Activated CD4-positive, alpha-beta T cell treated with anti-CD3 and anti-CD28 coated beads, Interleukin-2, amount 10 ng/mL, durations not matched to agents 24 days and 14 days (primary cell): ENCODE data around the gene RAP2A. TPM values are rescaled to one million over a fixed set of nuclear protein-coding genes. Genes with fewer than 3 reads are reported as not detected.

Experiments
- DNase-seq: peaks from one replicate; pipeline ENCODE4 v3.0.0; 2022
- H3K27ac Mint-ChIP-seq: one replicate; pipeline ENCODE4 v1.8.0; 2022; ENCODE audit warnings: mild to moderate bottlenecking, mixed read lengths
- H3K27me3 Mint-ChIP-seq: one replicate; pipeline ENCODE4 v1.8.0; 2022; ENCODE audit warnings: mixed read lengths
- H3K36me3 Mint-ChIP-seq: one replicate; pipeline ENCODE4 v1.8.0; 2022; ENCODE audit warnings: low read depth, mild to moderate bottlenecking, mixed read lengths
- H3K4me1 Mint-ChIP-seq: one replicate; pipeline ENCODE4 v1.8.0; 2021; ENCODE audit warnings: mixed read lengths
- H3K4me3 Mint-ChIP-seq: one replicate; pipeline ENCODE4 v1.8.0; 2022; ENCODE audit warnings: mild to moderate bottlenecking, moderate library complexity, mixed read lengths
- H3K9me3 Mint-ChIP-seq: one replicate; pipeline ENCODE4 v1.8.0; 2021; ENCODE audit warnings: mixed read lengths
- intact Hi-C: fragments of 100-400 bp; cut with micrococcal nuclease; formaldehyde crosslinking; loops from one replicate; pipeline ENCODE4 v1.15.1; 2023
- total RNA-seq: library from RNA; stranded (reverse); gene quantifications from 2 replicates; pipeline ENCODE4 v1.2.3, GENCODE V29; 2022

The RAP2A gene
- total RNA-seq, 1 donor from 2014 or later = 20.8 TPM

DNA sequence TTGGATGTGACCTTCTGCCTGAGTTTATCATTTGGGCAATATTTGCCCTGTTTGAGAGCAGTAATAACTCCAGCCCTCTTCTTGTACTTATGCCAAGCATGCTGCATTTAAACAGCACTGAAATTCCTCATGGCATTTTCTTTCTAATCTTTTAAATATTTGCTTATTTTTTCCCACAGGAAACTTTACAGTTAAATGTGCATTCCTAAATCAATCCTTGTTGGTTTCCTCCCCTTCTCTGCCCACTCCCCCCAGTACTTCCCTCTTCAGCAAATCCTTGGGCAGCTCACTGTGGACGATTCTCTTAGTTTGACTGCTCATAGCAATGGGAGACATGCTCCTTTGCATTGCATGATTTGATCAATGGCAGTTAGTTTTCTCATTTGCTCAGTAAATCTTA lies 68.7 kb downstream of the RAP2A start:
- H3K4me3 Mint-ChIP-seq = no peak overlapping the region
- H3K27me3 Mint-ChIP-seq = peaks cover 5% of the 10 kb centered on the region
- H3K9me3 Mint-ChIP-seq = no peaks in the 10 kb centered on the region
- H3K36me3 Mint-ChIP-seq = no peaks in the 10 kb centered on the region
- H3K27ac Mint-ChIP-seq = no peak overlapping the region
- no peaks in the 10 kb centered on the region for H3K4me1 Mint-ChIP-seq
- no peak for DNase-seq
- intact Hi-C loops = no loop called here

DNA sequence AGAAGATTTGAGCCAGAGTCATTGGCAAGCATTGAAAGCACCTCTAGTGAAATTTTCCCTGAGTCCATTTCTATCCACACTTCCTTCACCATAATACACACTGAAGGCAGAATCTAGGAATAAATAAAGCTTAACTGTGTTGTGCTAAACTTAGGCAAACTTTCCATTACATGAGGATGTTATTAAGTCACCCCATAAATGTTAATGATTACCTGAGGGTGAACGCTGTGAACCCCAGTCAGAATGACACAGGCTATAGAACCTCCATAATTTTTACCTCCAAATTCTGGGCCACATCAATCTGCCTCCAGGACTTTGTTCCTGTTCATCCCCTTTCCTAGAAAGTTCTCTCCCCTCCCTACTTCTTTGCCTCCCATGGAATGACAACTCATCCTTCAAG lies 71.0 kb downstream of the RAP2A start:
- no peak overlapping the region for H3K27ac Mint-ChIP-seq
- no peak for DNase-seq
- intact Hi-C loops = no loop called here
- H3K4me1 Mint-ChIP-seq = no peaks in the 10 kb centered on the region
- H3K4me3 Mint-ChIP-seq = no peak overlapping the region
- H3K27me3 Mint-ChIP-seq = peaks cover 7% of the 10 kb centered on the region
- no peaks in the 10 kb centered on the region for H3K9me3 Mint-ChIP-seq
- H3K36me3 Mint-ChIP-seq = no peaks in the 10 kb centered on the region

DNA sequence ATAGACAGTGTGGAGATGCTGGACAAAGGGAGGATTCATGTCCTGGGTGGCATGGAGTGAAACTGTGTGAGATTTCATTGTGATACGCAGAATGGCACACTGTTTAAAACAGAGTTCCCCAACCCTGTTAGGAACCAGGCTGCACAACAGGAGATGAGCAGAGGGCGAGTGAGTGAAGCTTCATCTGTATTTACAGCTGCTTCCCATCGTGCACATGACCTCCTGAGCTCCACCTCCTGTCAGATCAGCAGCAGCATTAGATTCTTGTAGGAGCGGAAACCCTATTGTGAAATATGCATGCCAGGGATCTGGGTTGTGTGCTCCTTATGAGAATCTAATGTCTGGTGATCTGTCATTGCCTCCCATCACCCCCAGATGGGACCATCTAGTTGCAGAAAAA lies 72.5 kb downstream of the RAP2A start:
- H3K36me3 Mint-ChIP-seq = no peaks in the 10 kb centered on the region
- no peaks in the 10 kb centered on the region for H3K4me1 Mint-ChIP-seq
- H3K4me3 Mint-ChIP-seq = no peak overlapping the region
- H3K27me3 Mint-ChIP-seq = peaks cover 7% of the 10 kb centered on the region
- intact Hi-C loops = no loop called here
- no peak for DNase-seq
- H3K9me3 Mint-ChIP-seq = no peaks in the 10 kb centered on the region
- H3K27ac Mint-ChIP-seq = no peak overlapping the region

DNA sequence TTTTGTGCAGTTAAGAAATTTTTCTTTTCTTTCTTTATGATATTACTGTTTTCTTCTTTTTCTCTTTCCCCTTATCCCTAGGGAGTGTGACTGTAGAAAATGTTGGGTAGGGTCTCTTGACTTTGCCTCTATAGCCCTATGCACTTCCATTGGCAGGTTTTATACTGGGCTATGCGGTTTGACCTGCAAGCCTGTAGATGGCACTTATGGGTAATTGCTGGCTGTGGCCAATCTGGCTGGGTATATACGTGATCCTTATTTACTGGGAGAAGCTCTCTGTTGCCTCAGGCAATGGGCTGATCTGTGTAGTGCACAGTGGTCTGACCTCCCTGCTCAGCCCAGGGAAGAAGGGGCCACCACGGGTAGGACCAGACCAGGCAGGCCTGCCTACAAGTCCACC lies 78.8 kb downstream of the RAP2A start:
- intact Hi-C loops = no loop called here
- peaks cover 2% of the 10 kb centered on the region for H3K27me3 Mint-ChIP-seq
- H3K9me3 Mint-ChIP-seq = peaks cover 9% of the 10 kb centered on the region
- no peak for DNase-seq
- no peaks in the 10 kb centered on the region for H3K4me1 Mint-ChIP-seq
- H3K4me3 Mint-ChIP-seq = no peak overlapping the region
- no peaks in the 10 kb centered on the region for H3K36me3 Mint-ChIP-seq
- no peak overlapping the region for H3K27ac Mint-ChIP-seq

DNA sequence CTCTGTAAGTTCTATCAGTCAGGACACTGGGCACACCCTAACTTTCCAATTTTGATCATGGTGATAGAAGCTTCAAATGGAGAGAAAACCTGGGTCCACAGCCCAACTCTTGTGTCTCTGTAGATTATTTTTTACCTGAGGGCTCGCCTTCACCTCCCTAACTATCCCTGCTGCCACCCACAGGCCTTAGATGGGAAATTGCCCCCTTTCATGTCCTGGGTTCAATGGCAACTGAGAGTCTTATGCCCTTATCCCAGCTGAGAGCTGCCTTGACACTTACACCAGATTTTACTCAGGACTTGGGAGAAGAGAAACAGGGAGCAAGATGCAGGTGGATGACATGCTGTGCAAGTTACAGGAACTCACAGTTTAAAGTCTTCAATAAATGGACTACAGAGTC lies 81.7 kb downstream of the RAP2A start:
- H3K27ac Mint-ChIP-seq = no peak overlapping the region
- H3K27me3 Mint-ChIP-seq = no peaks in the 10 kb centered on the region
- no peak overlapping the region for H3K4me3 Mint-ChIP-seq
- H3K36me3 Mint-ChIP-seq = no peaks in the 10 kb centered on the region
- peaks cover 13% of the 10 kb centered on the region for H3K9me3 Mint-ChIP-seq
- intact Hi-C loops = no loop called here
- no peak for DNase-seq
- H3K4me1 Mint-ChIP-seq = no peaks in the 10 kb centered on the region

DNA sequence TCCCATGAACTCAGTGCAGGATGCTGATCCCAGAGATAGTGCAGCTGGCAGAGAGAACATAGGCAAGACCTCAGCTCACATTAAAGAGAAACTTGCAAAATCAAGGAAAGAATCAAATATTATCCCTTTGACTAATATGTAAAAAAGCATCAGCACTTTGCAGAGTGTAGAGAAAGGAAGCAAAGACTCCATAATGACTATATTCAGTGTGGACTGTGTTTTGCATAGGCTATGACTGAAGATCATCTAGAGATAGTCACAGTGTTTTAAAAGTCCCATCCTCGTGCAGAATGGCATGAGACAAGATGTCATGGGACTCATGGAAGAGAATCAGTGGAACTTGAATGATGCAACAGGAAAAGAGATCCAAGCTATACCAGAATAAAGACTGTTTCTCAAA lies 84.0 kb downstream of the RAP2A start:
- H3K36me3 Mint-ChIP-seq = no peaks in the 10 kb centered on the region
- DNase-seq = no peak
- no peak overlapping the region for H3K27ac Mint-ChIP-seq
- H3K4me3 Mint-ChIP-seq = no peak overlapping the region
- no peaks in the 10 kb centered on the region for H3K27me3 Mint-ChIP-seq
- H3K9me3 Mint-ChIP-seq = peaks cover 4% of the 10 kb centered on the region
- no peaks in the 10 kb centered on the region for H3K4me1 Mint-ChIP-seq
- intact Hi-C loops = no loop called here

Other genes starting within 250 kb of the RAP2A start
- 22.0 and 24.5 TPM in 2 replicates for gene MBNL2, start 211.8 kb upstream of the RAP2A start, total RNA-seq